Activated CD4-positive, alpha-beta T cell treated with anti-CD3 and anti-CD28 coated beads, Interleukin-2, amount 50 U/mL, for 16 hours (primary cell): ENCODE measurements around the gene LARP4.

Experiments used
- DNase-seq: peaks from one replicate; pipeline ENCODE4 v3.0.0-alpha.2; 2020

Gene LARP4

GRCh38 chr12:50528800-50529199, 128.1 kb downstream of the LARP4 start:
- DNase-seq: no peak

- no peak for DNase-seq
These were observed 128.7 kb downstream of the LARP4 start for GRCh38 chr12:50529345-50529744.
